HL-60 (cell line): ENCODE data around the gene CCDC192.

Experiments used
- CTCF ChIP-seq: IDR thresholded peaks from one replicate; pipeline ENCODE4 v1.5.1; 2011; ENCODE audit warnings: low read length, control low read depth, inconsistent platforms; ENCODE audit not compliant: insufficient read depth
- REST ChIP-seq: IDR thresholded peaks from 2 replicates; pipeline ENCODE4 v1.6.1; 2012; ENCODE audit warnings: low read depth; ENCODE audit not compliant: insufficient replicate concordance

GRCh38 chr5:127812570-127812969, 109.4 kb downstream of the CCDC192 start:
- TF ChIP-seq REST, result no peak
- TF ChIP-seq CTCF, result no peak
